DLD1 (cell line): ENCODE results near the gene CDC42EP1.
"Not testable (repeated sequence)": the region's sequence is repeated elsewhere in the genome, so short reads cannot be mapped to it uniquely, and the experiment has no call there.

Experiments used
- in situ Hi-C: cut with HindIII; loops from 2 replicates; pipeline ENCODE4 v1.10.0; 2017; ENCODE audit warnings: low sequenced_read_pairs

Gene CDC42EP1

GRCh38 chr22:37559901-37560607, at the start of gene CDC42EP1:
TSS of gene CDC42EP1 (plus strand) at chr22:37560480. CDS start at chr22:37566350, 5,870 bp downstream.
- in situ Hi-C loops, result no loop called here

GRCh38 chr22:37511395-37512104, 48.7 kb upstream of the CDC42EP1 start:
- in situ Hi-C loops, result no loop called here

GRCh38 chr22:37514526-37515051, 45.7 kb upstream of the CDC42EP1 start:
- in situ Hi-C loops, result no loop called here

GRCh38 chr22:37515901-37516300, 44.4 kb upstream of the CDC42EP1 start:
- in situ Hi-C loops, result no loop called here

GRCh38 chr22:37516456-37516855, 43.8 kb upstream of the CDC42EP1 start:
- in situ Hi-C loops, result no loop called here

- in situ Hi-C loops, result no loop called here
Observed at GRCh38 chr22:37517826-37518450, 42.3 kb upstream of the CDC42EP1 start.

- in situ Hi-C loops, result no loop called here
Observed at GRCh38 chr22:37518509-37519267, 41.6 kb upstream of the CDC42EP1 start.

- in situ Hi-C loops, result no loop called here
Observed at GRCh38 chr22:37519268-37520195, 40.7 kb upstream of the CDC42EP1 start, which contains the start of gene CARD10. TSS of gene CARD10 (minus strand) at chr22:37519415. CDS start at chr22:37519200, 215 bp downstream.

- in situ Hi-C loops, result no loop called here
Observed at GRCh38 chr22:37520776-37521191, 39.5 kb upstream of the CDC42EP1 start.

- in situ Hi-C loops, result no loop called here
Observed at GRCh38 chr22:37521236-37521739, 39.0 kb upstream of the CDC42EP1 start.

GRCh38 chr22:37522482-37522881, 37.8 kb upstream of the CDC42EP1 start:
- in situ Hi-C loops, result no loop called here

- in situ Hi-C loops, result no loop called here
Observed at GRCh38 chr22:37525073-37525745, 35.1 kb upstream of the CDC42EP1 start.

- in situ Hi-C loops, result no loop called here
Observed at GRCh38 chr22:37525746-37526350, 34.4 kb upstream of the CDC42EP1 start.

- in situ Hi-C loops, result no loop called here
Observed at GRCh38 chr22:37526376-37526775, 33.9 kb upstream of the CDC42EP1 start.

GRCh38 chr22:37527081-37527752, 33.1 kb upstream of the CDC42EP1 start:
- in situ Hi-C loops, result not testable (repeated sequence)

- in situ Hi-C loops, result not testable (repeated sequence)
Observed at GRCh38 chr22:37527952-37528351, 32.3 kb upstream of the CDC42EP1 start.

GRCh38 chr22:37529652-37530345, 30.5 kb upstream of the CDC42EP1 start:
- in situ Hi-C loops, result no loop called here
